Non-pigmented ciliary epithelial cell (primary cell): ENCODE results near the gene ITPK1.

Source experiments
- DNase-seq: peaks from one replicate; pipeline ENCODE4 v3.0.0-alpha.2; 2010; ENCODE audit warnings: low read depth

ITPK1 gene

GRCh38 chr14:93010130-93010499 is 105.6 kb downstream of the ITPK1 start:
- no peak for DNase-seq

GRCh38 chr14:93009471-93010129 is 106.1 kb downstream of the ITPK1 start:
- no peak for DNase-seq

GRCh38 chr14:93008381-93008780 is 107.3 kb downstream of the ITPK1 start:
- DNase-seq, result no peak

- peak; percentile 45 for DNase-seq
Measured at GRCh38 chr14:93007225-93007997, 108.3 kb downstream of the ITPK1 start.

GRCh38 chr14:93006567-93007051 is 109.1 kb downstream of the ITPK1 start:
- DNase-seq, result no peak

- DNase-seq, result no peak
Measured at GRCh38 chr14:93005838-93006237, 109.9 kb downstream of the ITPK1 start.

- DNase-seq, result no peak
Measured at GRCh38 chr14:93005135-93005813, 110.5 kb downstream of the ITPK1 start.

- DNase-seq, result no peak
Measured at GRCh38 chr14:93004699-93005082, 111.0 kb downstream of the ITPK1 start.

- no peak for DNase-seq
Measured at GRCh38 chr14:93003945-93004698, 111.6 kb downstream of the ITPK1 start.

GRCh38 chr14:93002851-93003298 is 112.8 kb downstream of the ITPK1 start:
- no peak for DNase-seq

- DNase-seq, result no peak
Measured at GRCh38 chr14:93002049-93002448, 113.7 kb downstream of the ITPK1 start.

- DNase-seq, result no peak
Measured at GRCh38 chr14:92998946-92999345, 116.8 kb downstream of the ITPK1 start.

- DNase-seq, result no peak
Measured at GRCh38 chr14:92997343-92998061, 118.2 kb downstream of the ITPK1 start.

- DNase-seq, result no peak
Measured at GRCh38 chr14:92995620-92996019, 120.1 kb downstream of the ITPK1 start.

GRCh38 chr14:92994942-92995341 is 120.8 kb downstream of the ITPK1 start:
- no peak for DNase-seq

- no peak for DNase-seq
Measured at GRCh38 chr14:92994131-92994676, 121.5 kb downstream of the ITPK1 start.

- DNase-seq, result no peak
Measured at GRCh38 chr14:92993302-92993701, 122.4 kb downstream of the ITPK1 start.

- no peak for DNase-seq
Measured at GRCh38 chr14:92991536-92991935, 124.2 kb downstream of the ITPK1 start.

- no peak for DNase-seq
Measured at GRCh38 chr14:92990456-92991430, 125.0 kb downstream of the ITPK1 start.
